IPS-11a (cell line): ENCODE measurements around the gene NPAS2.

Experiments
- H3K4me3 ChIP-seq: one replicate; pipeline ENCODE4 v1.5.1; 2013; ENCODE audit warnings: low read depth, low read length, control low read depth

The NPAS2 gene, protein sequence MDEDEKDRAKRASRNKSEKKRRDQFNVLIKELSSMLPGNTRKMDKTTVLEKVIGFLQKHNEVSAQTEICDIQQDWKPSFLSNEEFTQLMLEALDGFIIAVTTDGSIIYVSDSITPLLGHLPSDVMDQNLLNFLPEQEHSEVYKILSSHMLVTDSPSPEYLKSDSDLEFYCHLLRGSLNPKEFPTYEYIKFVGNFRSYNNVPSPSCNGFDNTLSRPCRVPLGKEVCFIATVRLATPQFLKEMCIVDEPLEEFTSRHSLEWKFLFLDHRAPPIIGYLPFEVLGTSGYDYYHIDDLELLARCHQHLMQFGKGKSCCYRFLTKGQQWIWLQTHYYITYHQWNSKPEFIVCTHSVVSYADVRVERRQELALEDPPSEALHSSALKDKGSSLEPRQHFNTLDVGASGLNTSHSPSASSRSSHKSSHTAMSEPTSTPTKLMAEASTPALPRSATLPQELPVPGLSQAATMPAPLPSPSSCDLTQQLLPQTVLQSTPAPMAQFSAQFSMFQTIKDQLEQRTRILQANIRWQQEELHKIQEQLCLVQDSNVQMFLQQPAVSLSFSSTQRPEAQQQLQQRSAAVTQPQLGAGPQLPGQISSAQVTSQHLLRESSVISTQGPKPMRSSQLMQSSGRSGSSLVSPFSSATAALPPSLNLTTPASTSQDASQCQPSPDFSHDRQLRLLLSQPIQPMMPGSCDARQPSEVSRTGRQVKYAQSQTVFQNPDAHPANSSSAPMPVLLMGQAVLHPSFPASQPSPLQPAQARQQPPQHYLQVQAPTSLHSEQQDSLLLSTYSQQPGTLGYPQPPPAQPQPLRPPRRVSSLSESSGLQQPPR

DNA sequence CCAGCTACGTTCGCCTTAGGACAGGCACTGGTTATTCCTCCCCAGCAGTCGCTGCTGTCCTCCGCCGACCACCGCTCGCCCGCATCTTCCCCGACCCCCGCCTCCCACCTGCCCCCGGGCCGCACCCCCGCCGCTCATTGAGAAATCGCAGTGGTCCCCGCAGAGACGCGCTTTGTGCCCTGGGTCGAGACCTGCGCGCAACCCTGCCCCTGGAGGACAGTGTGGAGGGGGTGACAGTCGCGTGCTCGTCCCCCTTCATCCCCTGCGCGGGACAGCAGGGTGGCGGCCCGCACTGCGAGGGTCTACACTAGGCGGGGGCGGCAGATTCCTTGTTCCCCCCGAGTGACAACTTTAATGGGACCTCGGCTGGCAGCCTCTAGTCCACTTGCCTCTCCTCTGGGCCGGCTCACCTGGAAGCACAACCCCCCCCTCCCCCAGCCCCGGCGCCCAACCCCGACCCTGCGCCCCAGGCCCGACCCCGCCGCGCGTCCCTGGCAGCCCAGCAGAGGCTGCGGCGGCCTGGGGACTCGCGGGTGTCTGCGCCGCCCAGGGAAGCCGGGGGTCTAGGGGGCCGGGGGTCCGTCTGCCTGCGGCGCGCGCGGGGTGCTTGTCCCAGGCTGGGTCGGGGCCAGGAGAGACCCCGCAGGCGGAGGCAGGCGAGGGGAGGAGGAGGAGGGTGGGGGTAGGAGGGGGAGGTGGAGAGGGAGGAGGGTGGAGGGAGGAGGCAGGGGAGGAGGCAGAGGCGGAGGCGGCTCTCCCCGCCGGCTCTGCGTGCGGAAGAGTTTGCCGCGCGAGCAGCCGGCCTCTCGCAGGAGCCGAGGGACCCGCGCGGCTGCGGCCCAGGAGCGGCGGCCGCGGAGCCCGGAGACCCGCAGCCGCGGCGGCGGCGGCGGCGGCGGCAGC, at the start of gene NPAS2:
NPAS2 (plus strand) TSS at position 770 of the 903 bp plus-strand sequence. CDS start 84,616 bp downstream, outside the sequence.
- peak within 1 kb of the TSS; percentile 50 for H3K4me3 ChIP-seq

DNA sequence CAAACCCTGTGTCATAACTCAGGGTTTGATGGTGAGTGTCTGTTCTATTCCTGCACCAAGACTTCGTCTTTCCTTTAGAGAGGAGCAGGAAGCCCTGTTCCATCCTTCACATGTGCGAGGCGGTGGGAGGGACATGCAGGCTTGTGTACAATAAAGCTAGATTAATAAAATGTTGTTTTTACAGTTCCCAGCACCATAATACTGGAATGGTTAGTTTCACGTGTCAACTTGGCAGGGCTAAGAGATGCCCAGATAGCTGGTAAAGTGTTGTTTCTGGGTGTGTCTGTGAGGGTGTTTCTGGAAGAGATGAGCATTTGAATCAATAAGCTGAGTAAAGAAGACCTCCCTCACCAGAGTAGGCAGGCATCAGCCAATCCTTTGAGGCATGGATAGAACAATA, 48.8 kb upstream of the NPAS2 start:
- no peak overlapping the region for H3K4me3 ChIP-seq

DNA sequence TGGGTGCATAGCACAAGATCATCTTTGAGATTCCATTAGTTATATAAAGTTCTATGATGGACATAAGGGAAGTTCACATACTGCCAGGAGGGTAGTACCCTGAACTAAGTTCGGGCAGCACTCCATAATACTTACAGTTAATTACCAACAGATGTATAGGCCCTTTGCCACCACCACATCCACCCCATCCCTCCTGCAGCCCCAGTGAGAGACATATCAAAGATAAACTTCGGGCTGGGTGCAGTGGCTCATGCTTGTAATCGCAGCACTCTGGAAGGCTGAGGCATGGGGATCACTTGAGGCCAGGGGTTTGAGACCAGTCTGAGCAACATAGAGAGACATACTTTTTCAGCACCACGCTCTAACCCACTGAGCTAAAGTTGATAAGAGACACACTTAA, 46.4 kb upstream of the NPAS2 start:
- no peak overlapping the region for H3K4me3 ChIP-seq

DNA sequence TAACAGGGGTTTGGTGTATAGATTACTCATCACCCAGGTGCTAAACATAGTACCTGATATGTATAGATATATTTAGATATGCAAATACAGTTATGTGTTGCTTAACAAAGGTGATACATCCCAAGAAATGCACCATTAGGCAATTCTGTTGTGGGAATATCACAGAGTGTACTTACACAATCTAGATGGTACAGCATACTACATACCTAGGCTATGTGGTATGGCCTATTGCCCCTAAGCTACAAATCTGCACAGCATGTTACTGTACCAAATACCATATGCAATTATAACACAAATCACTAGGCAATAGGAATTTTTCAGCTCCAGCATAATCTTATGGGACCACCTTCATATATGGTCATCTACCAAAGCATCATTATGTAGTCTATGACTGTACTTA, 43.5 kb upstream of the NPAS2 start:
- no peak overlapping the region for H3K4me3 ChIP-seq

DNA sequence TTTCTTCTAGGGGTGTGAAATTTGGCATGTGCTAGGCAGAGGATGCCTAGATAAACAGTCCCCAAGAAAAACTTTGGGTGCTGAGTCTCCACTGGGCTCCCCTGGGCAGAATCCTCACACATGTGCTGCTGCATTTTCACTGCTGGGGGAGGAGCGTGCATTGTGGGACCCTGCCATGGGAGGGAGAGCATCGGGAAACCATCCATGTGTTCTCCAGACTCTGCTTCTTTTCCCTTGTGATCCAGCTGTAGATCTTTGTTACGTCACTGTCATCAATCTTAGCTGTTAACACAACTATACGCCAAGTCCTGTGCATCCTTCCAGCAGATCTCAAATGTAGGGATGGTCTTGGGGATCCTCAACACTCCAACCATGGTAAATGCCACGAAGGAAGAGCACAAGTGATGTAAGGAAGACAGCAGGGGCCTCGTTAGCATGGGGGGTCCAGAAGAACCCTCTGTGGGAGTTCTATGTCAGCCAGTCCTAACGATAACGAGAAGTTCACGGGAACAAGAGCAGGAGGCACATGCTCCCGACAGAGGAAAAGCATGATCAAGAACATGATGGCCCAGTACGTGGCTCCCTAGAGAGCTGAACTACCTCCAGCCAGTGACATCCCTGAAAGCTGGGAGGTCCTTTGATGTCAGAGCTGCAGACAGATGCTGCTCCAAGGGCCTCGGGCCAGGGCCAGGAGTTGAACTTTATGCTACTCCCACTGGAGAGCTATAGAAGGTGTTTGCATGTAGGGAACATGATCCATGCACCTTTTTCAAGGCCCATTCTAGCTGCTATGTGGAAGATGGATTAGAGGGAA, 41.1 kb upstream of the NPAS2 start:
- H3K4me3 ChIP-seq: no peak overlapping the region

DNA sequence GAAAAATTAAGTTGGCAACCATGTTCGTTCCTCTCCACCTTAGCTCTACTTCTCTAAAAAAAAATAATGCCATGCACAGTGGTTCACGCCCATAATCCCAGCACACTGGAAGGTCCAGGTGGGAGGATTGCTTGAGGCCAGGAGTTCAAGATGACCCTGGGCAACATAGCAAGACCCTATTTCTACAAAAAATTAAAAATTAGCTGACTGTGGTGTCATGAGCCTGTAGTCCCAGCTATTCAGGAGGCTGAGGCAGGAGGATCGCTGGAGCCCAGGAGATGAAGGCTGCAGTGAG, 40.1 kb upstream of the NPAS2 start:
- H3K4me3 ChIP-seq: no peak overlapping the region

DNA sequence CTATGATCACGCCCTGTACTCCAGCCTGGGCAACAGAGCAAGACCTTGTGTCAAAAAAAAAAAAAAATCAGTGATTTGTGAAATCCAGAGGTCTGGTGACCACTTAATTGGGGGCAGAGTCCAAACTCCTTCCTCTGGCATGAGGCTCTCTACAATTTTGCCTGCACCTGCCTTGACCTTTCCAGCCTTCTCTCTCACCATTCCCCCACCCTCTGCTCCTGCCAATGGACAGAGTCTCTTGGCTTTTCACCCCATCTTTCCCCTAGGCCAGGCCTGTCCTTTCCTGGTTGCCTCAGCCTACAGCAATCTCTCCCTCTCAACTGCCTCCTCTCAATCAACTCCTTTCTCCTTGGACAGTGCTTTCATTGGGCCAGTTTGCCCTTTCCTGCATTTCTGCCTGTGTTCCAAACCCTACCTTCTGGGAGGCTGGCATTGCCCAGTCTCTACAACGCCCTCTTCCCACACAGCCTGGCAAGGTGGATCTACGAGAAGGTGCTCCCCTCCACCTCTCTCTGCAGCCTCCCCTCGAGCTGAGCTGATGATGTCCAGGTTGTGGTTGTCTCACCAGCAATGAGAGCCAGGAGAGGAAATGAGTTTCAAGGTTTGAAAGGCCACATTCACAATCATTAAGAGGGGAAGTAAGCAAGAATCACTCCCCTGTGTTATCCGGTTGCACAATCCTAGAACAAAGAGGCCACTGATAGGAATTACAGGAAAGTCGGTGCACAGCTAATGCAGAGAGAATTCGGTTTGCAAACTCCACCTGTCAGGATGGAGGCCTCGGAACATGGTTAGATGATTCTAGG, 39.5 kb upstream of the NPAS2 start:
- no peak overlapping the region for H3K4me3 ChIP-seq

DNA sequence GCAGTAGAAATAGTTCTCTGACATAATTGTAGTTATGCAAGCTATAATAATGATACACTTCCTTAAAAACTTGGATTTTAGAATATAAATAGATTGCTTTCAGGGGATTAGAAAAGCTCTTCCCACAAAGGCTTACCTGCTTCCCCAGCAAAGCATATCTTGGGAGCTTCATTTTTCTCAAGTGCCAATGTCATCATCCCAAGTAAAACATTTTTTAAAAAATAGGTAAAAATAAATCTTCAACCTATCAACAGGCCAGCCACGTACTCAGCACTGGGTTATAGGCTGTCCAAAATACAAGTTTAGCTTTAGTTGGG, 39.0 kb upstream of the NPAS2 start:
- no peak overlapping the region for H3K4me3 ChIP-seq

DNA sequence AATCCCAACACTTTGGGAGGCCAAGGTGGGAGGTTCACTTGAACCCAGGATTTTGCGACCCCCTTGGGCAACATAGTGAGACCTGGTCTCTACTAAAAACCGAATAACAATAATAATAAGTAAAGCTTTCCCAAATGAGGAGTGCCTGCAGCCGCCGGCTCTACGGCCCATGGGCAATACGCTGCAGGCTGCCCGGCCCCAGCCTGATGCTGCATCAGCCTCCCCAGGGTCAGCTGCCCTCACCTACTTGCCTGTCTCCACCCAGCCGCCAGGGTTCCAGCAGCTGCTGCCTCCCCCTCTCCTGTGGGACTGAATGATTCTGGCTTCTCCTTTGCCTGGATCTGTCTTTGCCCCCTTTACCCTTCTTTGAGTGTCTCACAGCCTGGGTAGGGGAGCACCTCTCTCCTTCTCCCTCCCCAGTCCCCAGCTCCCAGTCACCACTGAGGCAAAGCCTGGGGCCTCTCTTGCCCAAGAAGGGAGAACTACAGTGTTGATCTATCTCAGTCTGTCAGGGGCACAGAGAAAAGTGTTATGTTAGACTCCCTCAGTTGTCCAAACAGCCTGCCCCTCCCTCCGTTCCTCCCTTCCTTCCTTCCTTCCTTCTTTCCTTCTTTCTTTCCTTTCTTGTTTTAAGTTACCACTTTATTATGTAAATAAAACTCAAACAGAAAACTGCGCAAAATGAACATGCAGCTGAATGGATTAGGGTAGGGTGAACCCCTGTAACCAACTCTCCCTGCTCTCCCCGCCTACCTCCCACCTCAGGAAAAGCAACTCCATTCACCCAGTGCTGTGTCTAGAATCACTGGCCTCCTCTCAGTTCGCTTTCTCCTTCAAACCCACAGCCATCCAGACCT, 38.2 kb upstream of the NPAS2 start:
- H3K4me3 ChIP-seq: no peak overlapping the region

DNA sequence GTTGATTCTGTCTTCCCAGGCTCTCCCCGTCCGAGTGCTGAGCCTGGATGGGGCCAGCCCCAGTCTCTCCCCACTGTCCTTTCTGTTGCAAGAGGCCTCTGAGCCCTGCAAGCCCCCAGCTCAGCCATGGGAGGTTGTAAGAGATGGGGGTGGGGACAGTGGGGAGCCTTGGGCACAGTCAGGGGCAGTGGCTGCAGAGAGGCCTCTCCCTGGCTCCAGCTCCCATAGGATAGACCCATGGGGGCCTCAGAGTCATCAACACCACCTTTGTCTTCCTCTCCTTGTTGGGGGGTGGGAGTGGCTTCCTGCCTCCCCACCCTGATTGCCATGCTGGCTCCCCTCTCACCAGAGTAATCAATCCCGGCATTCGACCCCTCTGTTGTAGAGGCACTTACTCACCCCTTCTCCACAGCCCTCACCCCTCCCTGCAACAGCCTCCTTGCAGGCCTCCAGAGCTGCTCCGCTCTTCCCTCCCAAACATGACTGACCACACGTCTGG, 37.5 kb upstream of the NPAS2 start:
- no peak overlapping the region for H3K4me3 ChIP-seq

DNA sequence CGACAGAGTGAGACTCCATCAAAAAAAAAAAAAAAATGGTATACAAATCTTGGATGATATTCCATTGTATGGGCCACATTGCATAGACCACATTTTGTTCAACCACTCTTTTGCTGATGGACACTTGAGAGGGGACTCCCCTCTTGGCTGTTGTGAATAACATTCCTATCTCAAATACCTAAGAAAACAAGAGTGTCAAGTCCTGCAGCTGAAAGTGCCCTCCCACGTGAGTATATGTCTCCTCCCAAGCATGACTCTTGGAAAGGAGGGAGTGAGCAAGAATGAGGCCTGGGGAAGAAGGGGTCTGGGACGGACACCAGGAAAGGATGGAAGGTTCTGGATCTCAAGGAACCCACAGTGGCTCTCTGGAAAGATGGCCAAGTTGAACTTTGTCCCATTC, 36.0 kb upstream of the NPAS2 start:
- H3K4me3 ChIP-seq: no peak overlapping the region

DNA sequence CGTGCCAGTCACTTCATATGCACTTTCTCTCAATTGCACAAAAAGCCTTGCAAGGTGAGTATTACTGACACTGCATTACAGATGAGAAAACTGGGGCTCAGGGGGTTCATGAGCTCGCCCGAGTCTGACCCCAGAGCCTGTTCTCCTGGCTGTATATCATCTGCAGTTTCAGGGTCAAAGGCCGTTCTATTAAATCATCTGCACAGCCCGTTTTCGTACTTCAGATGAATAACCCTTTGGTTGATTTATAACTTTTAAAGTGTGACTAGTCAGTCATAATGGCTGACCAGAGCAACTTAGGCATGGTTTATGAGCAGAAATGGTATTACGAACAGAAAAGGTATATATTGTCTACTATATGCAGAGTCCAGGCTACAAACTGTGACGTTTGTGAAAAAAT, 35.3 kb upstream of the NPAS2 start:
- no peak overlapping the region for H3K4me3 ChIP-seq

DNA sequence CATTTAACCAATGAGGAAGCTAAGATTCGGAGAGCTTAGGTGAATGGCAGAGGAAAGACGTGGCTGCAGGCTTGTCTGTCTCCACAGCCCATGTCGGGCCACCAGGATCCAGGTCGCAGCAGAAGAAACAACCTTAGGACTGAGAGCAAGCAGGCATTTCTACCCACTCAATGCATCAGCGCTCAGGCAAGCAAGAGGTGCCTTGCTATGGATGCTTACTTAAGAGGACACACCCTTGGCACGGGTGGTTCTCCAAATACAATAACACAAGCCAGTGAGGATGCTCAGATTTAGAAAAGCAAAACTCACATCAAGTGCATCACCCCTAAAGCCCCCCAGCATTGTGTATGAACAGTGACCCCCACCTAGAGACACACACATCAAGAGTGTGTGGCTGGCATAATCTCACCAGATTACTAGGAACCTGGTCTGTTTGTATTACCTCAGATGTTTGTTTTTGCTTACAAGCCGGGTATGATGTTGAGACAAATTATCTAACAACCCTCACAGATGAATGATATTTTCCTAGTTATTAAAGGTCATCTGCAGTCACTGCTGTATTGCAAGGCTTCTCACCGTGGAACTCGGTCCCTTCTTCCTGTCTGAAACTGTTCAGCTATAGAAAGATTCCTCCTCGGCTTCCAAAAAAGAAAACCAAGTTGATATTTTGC, 34.2 kb upstream of the NPAS2 start:
- no peak overlapping the region for H3K4me3 ChIP-seq

DNA sequence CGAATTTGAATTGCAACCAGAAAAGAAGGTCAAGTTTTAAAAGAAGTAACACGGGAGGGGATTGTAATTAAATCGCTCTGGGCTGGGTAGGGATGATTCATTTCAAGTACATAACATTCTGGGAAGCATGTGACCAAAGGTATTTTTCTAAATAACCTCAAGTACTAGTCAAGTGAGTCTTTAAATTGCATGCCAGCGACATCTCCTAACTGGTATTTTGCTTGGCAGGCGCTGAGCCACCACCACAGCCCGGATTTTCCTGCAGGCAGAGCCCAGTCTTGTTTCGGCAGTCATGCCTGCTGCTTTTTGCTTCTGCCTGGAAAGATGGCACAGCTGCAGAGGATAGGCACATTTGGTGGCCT, 33.7 kb upstream of the NPAS2 start:
- no peak overlapping the region for H3K4me3 ChIP-seq

DNA sequence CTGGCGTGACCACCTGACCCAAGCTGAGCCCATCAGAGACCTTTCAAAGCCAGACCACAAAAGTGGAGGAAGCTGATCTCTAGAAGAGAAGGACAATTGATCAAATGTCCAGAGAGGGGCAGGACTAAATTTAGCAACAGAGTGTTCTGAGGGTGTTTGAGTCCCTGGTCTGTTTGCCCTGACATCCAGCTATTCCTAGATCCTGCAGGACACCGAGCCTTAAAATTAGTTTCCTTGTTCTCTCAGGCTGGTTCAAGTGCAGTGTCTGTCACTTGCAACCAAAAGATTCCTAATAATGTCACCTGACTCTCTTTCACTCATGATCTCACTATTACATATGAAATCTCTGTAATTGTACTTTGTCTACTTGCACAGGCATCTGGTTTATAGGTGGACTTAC, 33.0 kb upstream of the NPAS2 start:
- no peak overlapping the region for H3K4me3 ChIP-seq

DNA sequence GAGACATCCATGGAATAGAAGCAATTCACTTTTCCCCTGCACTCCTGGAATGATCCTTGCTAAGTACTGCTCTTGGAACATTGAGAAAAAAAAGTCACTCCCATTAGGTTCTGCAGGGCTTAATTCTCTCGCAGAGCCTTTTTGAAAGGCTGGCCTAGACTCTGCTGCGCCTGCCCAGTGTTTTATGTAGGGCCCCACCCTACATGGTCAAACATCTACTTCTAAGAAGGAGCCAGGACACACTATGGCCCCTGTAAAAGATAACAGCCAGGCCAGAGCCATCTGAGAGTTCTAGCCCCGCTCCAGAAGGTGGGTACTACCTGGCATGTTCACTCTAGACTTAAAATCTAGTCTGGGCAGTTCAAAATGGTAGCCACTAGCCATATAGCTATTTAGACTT, 30.6 kb upstream of the NPAS2 start:
- H3K4me3 ChIP-seq: no peak overlapping the region

DNA sequence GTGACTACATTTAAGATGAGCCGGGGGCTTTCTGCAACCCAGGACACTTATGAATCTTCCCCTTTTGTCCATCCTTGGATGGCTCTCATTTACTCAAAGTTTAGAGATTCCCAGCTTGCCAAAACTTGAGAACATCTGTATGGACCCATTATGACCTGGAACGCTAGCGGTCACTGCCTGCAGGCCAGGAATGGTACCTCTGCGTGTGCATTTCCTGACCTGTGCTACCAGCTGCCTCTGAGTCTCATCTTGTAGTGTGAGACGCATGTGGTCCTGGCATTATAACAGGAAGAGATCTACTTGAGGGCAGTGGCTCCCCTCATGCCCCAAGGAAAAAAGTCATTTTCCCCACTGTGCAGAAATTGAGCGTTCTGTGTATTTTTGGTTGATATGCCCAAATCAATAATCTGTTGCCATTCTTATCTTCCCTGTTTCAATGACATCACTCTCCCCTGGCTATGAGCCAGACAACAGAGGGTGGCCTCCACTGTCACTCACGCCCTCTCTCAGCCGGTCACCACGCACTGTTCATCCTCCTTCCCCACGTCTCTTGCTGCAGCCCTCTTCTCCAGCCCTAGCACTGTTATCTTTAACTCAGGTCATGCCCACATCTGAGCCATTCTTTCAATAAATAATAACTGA, 28.5 kb upstream of the NPAS2 start:
- no peak overlapping the region for H3K4me3 ChIP-seq

DNA sequence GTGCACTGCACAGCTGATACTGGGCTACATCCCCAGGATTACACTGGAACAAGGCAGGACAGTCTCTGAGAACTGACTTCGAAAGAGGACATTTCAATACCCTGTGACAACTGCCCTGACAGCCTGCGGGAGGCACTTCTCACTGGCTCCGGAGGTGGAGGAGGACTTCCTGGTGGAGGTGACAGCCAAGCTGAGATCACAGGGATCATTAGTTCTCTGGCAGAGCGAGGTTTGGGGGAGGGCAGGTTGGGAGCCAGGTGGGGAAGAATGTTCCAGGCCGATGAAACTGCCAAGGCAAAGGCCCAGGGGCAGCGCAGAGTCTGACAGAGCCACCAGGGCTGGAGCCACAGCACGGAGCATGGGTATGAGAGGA, 28.0 kb upstream of the NPAS2 start:
- H3K4me3 ChIP-seq: no peak overlapping the region
